HepG2 (cell line): ENCODE results near the gene DYNC1LI1. TPM values are rescaled to one million over a fixed set of nuclear protein-coding genes. Genes with fewer than 3 reads are reported as not detected.

Source experiments
- microRNA-seq: library from miRNA; unstranded; fragments of <30 nt; microRNA quantifications from one replicate; pipeline ENCODE4, GENCODE V29; 2020
- polyA plus RNA-seq, 8 experiments: library from polyadenylated mRNA; depleted of rRNA in 3 of 8; stranded (reverse) in 7 of 8; unstranded in 1 of 8; fragments of >200 nt; fragmentation: Illumina TruSeq in 4 of 8; extraction: Trizol in 4 of 8; gene quantifications; 2 replicates each; pipeline versions ENCODE4 v1.2.1 to v1.2.3, GENCODE V29; 2011 to 2016; ENCODE audit warnings: low read depth in 4 of 8, missing spikeins in 1 of 8, mixed read lengths in 1 of 8; ENCODE audit not compliant: insufficient read depth in 1 of 8
- small RNA-seq, 3 experiments: library from RNA; depleted of rRNA; stranded (forward); fragments of <200 nt; gene quantifications; one replicate each; pipeline ENCODE3, GENCODE V24; 2012; ENCODE audit warnings: low read depth in 2 of 3, low replicate concordance in 1 of 3; ENCODE audit not compliant: insufficient read length in 3 of 3, insufficient read depth in 2 of 3
- total RNA-seq, 5 experiments: library from RNA; depleted of rRNA; stranded (reverse); fragments of >200 nt; fragmentation: Illumina TruSeq; extraction: Trizol; gene quantifications; 2 replicates each; pipeline ENCODE4 v1.2.3, GENCODE V29; 2016; ENCODE audit warnings: low read depth in 1 of 5

Gene DYNC1LI1
- total and polyA plus RNA-seq, 2 of the 13 experiments (the other 11 are each of a cell fraction or from before 2014, with no cell fraction given) = 13.4 to 37.1 TPM

Small RNA genes lying within 50 kb of the gene (microRNA-seq; reads per million reads assigned to microRNA genes)
- gene MIR548AY = 0.68 reads per million

Small RNA genes lying within 50 kb of the gene (small RNA-seq; reads per million reads assigned to genes)
- 0 to 0.97 (median 0.33) reads per million in 3 experiments for gene MIR548AY

Other genes starting within 250 kb of the DYNC1LI1 start
- gene CMTM7, start 179.0 kb downstream of the DYNC1LI1 start, total RNA-seq (2016; rRNA removed; fragmentation: Illumina TruSeq; extraction: Trizol) = 16.3 and 20.9 TPM in 2 replicates
- gene CMTM7, start 179.0 kb downstream of the DYNC1LI1 start, polyA plus RNA-seq (2011; rRNA removed) = 21.4 and 21.5 TPM in 2 replicates
- 43.8 and 55.7 TPM in 2 replicates for gene CMTM6, start 68.0 kb downstream of the DYNC1LI1 start, total RNA-seq (2016; rRNA removed; fragmentation: Illumina TruSeq; extraction: Trizol)
- gene CMTM6, start 68.0 kb downstream of the DYNC1LI1 start, polyA plus RNA-seq (2011; rRNA removed) = 20.7 and 25.6 TPM in 2 replicates
- 34.1 and 39.0 TPM in 2 replicates for gene CNOT10, start 114.3 kb upstream of the DYNC1LI1 start, total RNA-seq (2016; rRNA removed; fragmentation: Illumina TruSeq; extraction: Trizol)
- gene CNOT10, start 114.3 kb upstream of the DYNC1LI1 start, polyA plus RNA-seq (2011; rRNA removed) = 17.0 and 21.2 TPM in 2 replicates
- gene TRIM71, start 247.1 kb upstream of the DYNC1LI1 start, total RNA-seq (2016; rRNA removed; fragmentation: Illumina TruSeq; extraction: Trizol) = 76.9 and 111 TPM in 2 replicates
- gene TRIM71, start 247.1 kb upstream of the DYNC1LI1 start, polyA plus RNA-seq (2011; rRNA removed) = 21.1 and 21.7 TPM in 2 replicates